Adrenal gland (tissue), 5 donors: ENCODE data around the gene CELA3B.

Source experiments
- POLR2A ChIP-seq, 2 donors: fragments of 450-650 bp; IDR thresholded peaks; one replicate each; pipeline ENCODE4 v1.6.1; 2017; ENCODE audit warnings: antibody characterized with exemption in 2 of 2, mild to moderate bottlenecking in 2 of 2, moderate library complexity in 1 of 2
- TF ChIP-seq, protein P1 (sequence below), 6 experiments: fragments of 450-650 bp in 4 of 6; fragments of 200-600 bp in 2 of 6; sonication (generic) in 1 of 6; IDR thresholded peaks; 1 replicate in 5 of 6; 2 replicates in 1 of 6; pipeline versions ENCODE4 v1.5.1 to v1.8.0; 2016 to 2021; ENCODE audit warnings: antibody characterized with exemption in 6 of 6, mild to moderate bottlenecking in 2 of 6, moderate library complexity in 1 of 6
- donor health status: DM: no; HTN: no; CAD: no.

DNA sequence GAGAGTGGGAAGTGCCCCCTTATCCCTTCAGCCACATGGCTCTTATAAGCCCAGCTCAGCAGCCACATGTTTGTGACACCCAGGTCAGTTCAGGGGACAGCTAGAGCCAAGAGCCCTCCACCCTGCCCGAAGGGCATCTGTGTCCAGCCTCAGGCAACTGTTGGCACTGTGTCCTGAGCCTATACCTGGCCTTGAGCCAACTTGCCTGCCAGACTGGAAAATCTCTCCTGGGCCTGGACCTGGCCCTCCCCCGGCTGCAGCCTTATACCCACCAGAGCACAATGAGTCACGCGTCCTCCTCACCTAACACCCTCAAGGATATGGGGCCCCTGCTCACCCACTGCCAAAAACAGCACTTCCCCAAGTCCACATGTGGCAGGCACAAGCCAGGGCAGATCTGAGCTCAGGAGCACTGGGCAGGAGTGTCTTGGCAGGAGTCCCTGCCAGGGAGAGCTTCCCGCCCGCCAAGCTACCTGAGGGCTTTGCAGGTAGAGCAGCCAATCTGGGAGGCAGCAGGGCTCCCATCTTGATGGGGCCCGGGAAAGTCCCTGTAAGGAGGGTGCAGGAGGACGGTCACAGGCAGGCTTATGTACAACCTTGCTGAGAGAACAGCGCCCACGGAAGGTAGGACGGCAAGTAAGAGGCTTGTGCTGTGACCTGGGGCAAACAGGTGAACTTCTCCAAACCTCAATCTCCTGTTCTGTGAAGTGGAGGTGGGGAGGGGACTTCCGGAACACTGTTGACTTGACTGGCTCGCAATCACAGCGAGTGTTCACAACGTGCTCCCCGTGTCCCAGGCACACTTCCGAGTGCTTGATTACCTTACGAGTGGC, 19.9 kb upstream of the CELA3B start:
- TF ChIP-seq, protein P1, sequence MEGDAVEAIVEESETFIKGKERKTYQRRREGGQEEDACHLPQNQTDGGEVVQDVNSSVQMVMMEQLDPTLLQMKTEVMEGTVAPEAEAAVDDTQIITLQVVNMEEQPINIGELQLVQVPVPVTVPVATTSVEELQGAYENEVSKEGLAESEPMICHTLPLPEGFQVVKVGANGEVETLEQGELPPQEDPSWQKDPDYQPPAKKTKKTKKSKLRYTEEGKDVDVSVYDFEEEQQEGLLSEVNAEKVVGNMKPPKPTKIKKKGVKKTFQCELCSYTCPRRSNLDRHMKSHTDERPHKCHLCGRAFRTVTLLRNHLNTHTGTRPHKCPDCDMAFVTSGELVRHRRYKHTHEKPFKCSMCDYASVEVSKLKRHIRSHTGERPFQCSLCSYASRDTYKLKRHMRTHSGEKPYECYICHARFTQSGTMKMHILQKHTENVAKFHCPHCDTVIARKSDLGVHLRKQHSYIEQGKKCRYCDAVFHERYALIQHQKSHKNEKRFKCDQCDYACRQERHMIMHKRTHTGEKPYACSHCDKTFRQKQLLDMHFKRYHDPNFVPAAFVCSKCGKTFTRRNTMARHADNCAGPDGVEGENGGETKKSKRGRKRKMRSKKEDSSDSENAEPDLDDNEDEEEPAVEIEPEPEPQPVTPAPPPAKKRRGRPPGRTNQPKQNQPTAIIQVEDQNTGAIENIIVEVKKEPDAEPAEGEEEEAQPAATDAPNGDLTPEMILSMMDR (IDR thresholded peaks at IDR 0.05) = no peak
- no peak for TF ChIP-seq POLR2A (IDR thresholded peaks at IDR 0.05)
